T1000 (cell line): Measurements from ENCODE around the gene SURF1.
"Not testable (repeated sequence)": the region's sequence is repeated elsewhere in the genome, so short reads cannot be mapped to it uniquely, and the experiment has no call there.

Source experiments
- DNase-seq: peaks from one replicate; lab custom pipeline; 2025; ENCODE audit warnings: mixed read lengths; lab: John Stamatoyannopoulos, UW

The SURF1 gene

DNA sequence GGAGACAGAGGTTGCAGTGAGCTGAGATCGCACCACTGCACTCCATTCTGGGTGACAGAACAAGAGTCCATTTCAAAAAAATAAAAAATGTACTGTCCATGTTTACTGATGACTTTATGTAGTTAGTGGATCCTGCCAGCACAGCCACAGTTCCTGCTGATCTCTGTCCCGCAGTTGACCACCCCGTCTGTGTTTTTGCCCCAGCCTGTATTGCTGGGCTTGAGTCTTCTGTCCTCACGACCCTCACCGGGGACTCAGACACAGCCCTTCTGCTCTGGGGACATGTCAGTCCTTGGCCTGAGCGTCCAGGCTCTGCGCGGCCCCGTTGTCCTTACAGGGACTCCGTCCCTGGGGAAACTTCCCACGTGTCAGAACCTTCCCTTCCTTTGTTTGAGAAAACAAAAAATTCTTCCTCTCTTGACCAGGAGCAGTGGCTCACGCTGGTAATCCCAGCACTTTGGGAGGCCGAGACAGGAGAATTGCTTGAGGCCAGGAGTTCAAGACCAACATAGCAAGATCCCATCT is 34.8 kb downstream of the SURF1 start:
- DNase-seq, result no peak

GRCh38 chr9:133320421-133320881 is 35.8 kb downstream of the SURF1 start:
- no peak for DNase-seq

GRCh38 chr9:133317551-133317950 is 38.7 kb downstream of the SURF1 start:
- not testable (repeated sequence) for DNase-seq

DNA sequence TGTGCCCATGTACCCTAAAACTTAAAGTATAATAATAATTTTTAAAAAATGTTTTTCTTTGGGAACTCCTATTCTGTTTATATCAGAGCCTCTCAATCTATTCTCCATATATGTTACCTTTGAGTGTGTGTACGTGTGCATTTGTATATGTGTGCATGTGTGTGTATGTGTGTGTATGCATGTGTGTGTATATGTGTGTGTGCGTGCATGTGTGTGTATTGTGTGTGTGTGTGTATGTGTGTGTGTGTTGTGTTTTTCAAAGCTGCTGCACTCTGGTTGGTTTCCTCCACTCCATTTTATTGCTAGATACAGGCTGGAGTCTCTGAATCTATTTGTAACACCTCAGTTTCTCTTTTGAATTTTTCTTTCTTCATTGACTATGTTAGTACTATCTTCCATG is 40.3 kb downstream of the SURF1 start:
- no peak for DNase-seq

GRCh38 chr9:133309608-133310007 is 46.7 kb downstream of the SURF1 start:
- DNase-seq, result no peak

DNA sequence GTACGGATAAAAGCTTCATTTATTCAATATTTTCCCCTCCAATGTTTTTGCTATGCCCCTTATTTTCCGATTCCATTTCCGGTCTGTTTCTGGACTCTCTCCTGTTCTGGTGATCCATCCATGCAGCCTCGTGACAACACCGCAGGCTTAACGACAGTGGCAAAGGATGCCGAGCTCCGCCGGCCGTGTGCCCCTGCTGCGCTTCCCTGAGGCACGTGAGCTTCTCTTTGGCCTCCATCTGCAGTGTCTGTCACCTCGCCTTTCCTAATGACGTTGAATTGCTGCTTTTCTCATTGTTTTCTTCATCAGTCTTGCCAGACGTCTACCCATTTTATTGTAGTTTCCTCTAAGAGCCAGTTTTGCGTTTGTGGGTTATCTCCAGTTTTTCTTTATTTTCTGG is 49.0 kb downstream of the SURF1 start:
- DNase-seq, result no peak

GRCh38 chr9:133306242-133307204 is 49.8 kb downstream of the SURF1 start:
- DNase-seq, result no peak

DNA sequence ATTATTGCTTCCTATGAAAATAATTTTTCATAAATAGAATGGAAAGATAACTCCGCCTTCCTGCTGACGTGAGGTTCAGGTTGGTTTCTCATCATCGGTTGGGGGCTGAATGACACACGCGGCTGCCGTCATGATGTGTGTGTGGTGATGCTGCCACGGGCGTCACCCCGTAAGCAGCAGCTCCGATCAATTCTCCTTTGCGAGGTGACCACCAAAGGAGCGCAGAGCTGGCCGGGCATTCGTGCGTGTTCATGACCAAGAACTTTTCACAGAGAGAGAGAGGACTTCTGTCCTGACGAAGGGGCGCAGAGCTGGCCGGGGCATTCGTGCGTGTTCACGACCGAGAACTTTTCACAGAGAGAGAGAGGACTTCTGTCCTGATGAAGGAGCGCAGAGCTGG is 50.6 kb downstream of the SURF1 start:
- no peak for DNase-seq

GRCh38 chr9:133304477-133305377 is 51.6 kb downstream of the SURF1 start:
- no peak for DNase-seq

DNA sequence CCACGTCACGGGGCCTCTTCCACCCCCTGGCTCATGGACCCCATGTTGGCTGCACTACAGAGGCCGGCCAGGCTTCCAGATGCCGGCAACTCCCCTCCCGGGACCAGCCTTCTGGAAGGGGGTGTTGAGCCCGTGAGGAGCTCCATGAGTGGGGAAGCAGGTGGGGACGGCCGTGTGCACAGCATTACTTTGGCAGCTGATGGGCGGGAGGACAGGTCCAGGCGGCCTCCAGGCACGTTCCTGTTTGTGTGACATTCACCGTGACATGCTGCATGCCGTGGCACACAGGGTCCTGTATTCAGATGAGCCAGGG is 52.2 kb downstream of the SURF1 start:
- DNase-seq, result no peak

- no peak for DNase-seq
These were observed 52.8 kb downstream of the SURF1 start for GRCh38 chr9:133303266-133304157.
